HepG2 (cell line): Measurements from ENCODE around the gene KLKB1. TPM values are rescaled to one million over a fixed set of nuclear protein-coding genes. Genes with fewer than 3 reads are reported as not detected.

ENCODE experiments used
- ELF3 ChIP-seq: IDR thresholded peaks from 2 replicates; pipeline ENCODE4 v1.6.1; 2016; ENCODE audit warnings: missing genetic modification reagents, missing compliant biosample characterization
- ETV5 ChIP-seq: IDR thresholded peaks from 2 replicates; pipeline ENCODE4 v1.6.1; 2018; ENCODE audit warnings: missing biosample characterization, missing genetic modification reagents, inconsistent platforms, borderline replicate concordance
- MATR3 ChIP-seq: sonication (generic); formaldehyde crosslinking; IDR thresholded peaks from 2 replicates; pipeline ENCODE4 v1.4.0; 2020; ENCODE audit warnings: missing genetic modification reagents
- RFXAP ChIP-seq: sonication (generic); formaldehyde crosslinking; IDR thresholded peaks from 2 replicates; pipeline ENCODE4 v1.4.0; 2020; ENCODE audit warnings: missing genetic modification reagents, borderline replicate concordance
- XRCC5 ChIP-seq: fragments of 200-400 bp; formaldehyde crosslinking; optimal IDR thresholded peaks from 2 replicates; pipeline ENCODE3; 2017; ENCODE audit warnings: mild to moderate bottlenecking, low read length
- ZBTB1 ChIP-seq: sonication (generic); formaldehyde crosslinking; IDR thresholded peaks from 2 replicates; pipeline ENCODE4 v1.4.0; 2020; ENCODE audit warnings: missing genetic modification reagents, borderline replicate concordance
- polyA plus RNA-seq, 8 experiments: library from polyadenylated mRNA; depleted of rRNA in 3 of 8; stranded (reverse) in 7 of 8; unstranded in 1 of 8; fragments of >200 nt; fragmentation: Illumina TruSeq in 4 of 8; extraction: Trizol in 4 of 8; gene quantifications; 2 replicates each; pipeline versions ENCODE4 v1.2.1 to v1.2.3, GENCODE V29; 2011 to 2016; ENCODE audit warnings: low read depth in 4 of 8, missing spikeins in 1 of 8, mixed read lengths in 1 of 8; ENCODE audit not compliant: insufficient read depth in 1 of 8
- total RNA-seq, 5 experiments: library from RNA; depleted of rRNA; stranded (reverse); fragments of >200 nt; fragmentation: Illumina TruSeq; extraction: Trizol; gene quantifications; 2 replicates each; pipeline ENCODE4 v1.2.3, GENCODE V29; 2016; ENCODE audit warnings: low read depth in 1 of 5
- TF ChIP-seq, protein P1 (sequence below): sonication (generic); formaldehyde crosslinking; conservative IDR thresholded peaks from 2 replicates; pipeline ENCODE4 v1.4.0; 2020; ENCODE audit warnings: mild to moderate bottlenecking, missing genetic modification reagents, moderate library complexity
- TF ChIP-seq, protein P2 (sequence below): IDR thresholded peaks from 2 replicates; pipeline ENCODE4 v1.6.1; 2016; ENCODE audit warnings: control low read depth
- TF ChIP-seq, protein P3 (sequence below): sonication (generic); formaldehyde crosslinking; IDR thresholded peaks from 2 replicates; pipeline ENCODE4 v1.4.0; 2020; ENCODE audit warnings: low read depth, mild to moderate bottlenecking, missing genetic modification reagents
- TF ChIP-seq, protein P4 (sequence below): sonication (generic); formaldehyde crosslinking; IDR thresholded peaks from 2 replicates; pipeline ENCODE4 v1.4.0; 2020; ENCODE audit warnings: mild to moderate bottlenecking, low read depth, missing genetic modification reagents
- TF ChIP-seq, protein P5 (sequence below): sonication (generic); formaldehyde crosslinking; IDR thresholded peaks from 2 replicates; pipeline ENCODE4 v1.5.0; 2020; ENCODE audit warnings: mild to moderate bottlenecking, missing genetic modification reagents
- TF ChIP-seq, protein P6 (sequence below): sonication (generic); formaldehyde crosslinking; IDR thresholded peaks from 2 replicates; pipeline ENCODE4 v1.4.0; 2020; ENCODE audit warnings: missing genetic modification reagents

The KLKB1 gene
- total and polyA plus RNA-seq, 2 of the 13 experiments (the other 11 are each of a cell fraction or from before 2014, with no cell fraction given), result 0.26 to 0.49 TPM

DNA sequence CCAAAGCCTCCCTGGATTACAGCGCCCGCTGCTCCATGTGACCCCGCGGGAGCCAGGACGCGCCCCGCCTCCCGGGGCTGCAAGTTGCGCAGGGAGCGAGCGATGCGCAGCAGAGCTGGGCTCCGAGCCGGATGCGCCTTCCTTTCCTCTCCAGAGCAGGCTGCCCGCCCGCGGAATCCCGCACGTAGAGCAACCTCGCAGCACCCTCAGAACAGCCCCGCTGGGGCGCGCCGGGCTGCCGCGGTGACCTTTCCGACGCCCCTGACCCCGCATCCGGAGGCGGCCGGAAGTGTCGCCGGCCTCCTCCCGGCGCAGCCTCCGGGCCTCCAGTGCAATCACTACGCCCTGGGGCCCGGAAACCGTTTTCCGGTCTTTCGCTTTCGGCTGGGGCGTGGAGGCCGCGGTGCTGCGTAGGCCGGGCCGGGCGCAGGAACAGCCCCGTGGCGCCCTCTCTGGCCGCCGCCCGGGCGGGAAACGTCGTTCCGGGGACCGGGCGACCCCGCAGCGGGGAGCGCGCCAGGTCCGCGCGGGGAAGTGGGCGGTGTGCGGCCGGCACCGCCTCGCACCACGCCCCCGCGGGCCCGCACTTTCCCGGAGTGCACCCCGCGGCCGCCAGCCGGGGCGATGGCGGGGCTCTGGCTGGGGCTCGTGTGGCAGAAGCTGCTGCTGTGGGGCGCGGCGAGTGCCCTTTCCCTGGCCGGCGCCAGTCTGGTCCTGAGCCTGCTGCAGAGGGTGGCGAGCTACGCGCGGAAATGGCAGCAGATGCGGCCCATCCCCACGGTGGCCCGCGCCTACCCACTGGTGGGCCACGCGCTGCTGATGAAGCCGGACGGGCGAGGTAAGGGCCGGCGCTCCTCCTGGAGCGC is 35.9 kb upstream of the KLKB1 start, which contains the start of gene CYP4V2 (continued):
- TF ChIP-seq ZBTB1 (CRISPR knock-in tag) (no peak; the same call in 1 of the 2 replicates), RFXAP (CRISPR knock-in tag) (peak; percentile 73), ETV5 (CRISPR knock-in tag) (peak; percentile 99), ELF3 (CRISPR knock-in tag) (peak; percentile 59), XRCC5 (no peak), MATR3 (CRISPR knock-in tag) (no peak)
- TF ChIP-seq, protein P1, sequence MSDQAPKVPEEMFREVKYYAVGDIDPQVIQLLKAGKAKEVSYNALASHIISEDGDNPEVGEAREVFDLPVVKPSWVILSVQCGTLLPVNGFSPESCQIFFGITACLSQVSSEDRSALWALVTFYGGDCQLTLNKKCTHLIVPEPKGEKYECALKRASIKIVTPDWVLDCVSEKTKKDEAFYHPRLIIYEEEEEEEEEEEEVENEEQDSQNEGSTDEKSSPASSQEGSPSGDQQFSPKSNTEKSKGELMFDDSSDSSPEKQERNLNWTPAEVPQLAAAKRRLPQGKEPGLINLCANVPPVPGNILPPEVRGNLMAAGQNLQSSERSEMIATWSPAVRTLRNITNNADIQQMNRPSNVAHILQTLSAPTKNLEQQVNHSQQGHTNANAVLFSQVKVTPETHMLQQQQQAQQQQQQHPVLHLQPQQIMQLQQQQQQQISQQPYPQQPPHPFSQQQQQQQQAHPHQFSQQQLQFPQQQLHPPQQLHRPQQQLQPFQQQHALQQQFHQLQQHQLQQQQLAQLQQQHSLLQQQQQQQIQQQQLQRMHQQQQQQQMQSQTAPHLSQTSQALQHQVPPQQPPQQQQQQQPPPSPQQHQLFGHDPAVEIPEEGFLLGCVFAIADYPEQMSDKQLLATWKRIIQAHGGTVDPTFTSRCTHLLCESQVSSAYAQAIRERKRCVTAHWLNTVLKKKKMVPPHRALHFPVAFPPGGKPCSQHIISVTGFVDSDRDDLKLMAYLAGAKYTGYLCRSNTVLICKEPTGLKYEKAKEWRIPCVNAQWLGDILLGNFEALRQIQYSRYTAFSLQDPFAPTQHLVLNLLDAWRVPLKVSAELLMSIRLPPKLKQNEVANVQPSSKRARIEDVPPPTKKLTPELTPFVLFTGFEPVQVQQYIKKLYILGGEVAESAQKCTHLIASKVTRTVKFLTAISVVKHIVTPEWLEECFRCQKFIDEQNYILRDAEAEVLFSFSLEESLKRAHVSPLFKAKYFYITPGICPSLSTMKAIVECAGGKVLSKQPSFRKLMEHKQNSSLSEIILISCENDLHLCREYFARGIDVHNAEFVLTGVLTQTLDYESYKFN, result no peak
- TF ChIP-seq, protein P2, sequence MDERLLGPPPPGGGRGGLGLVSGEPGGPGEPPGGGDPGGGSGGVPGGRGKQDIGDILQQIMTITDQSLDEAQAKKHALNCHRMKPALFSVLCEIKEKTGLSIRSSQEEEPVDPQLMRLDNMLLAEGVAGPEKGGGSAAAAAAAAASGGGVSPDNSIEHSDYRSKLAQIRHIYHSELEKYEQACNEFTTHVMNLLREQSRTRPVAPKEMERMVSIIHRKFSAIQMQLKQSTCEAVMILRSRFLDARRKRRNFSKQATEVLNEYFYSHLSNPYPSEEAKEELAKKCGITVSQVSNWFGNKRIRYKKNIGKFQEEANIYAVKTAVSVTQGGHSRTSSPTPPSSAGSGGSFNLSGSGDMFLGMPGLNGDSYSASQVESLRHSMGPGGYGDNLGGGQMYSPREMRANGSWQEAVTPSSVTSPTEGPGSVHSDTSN (CRISPR knock-in tag), result no peak
- TF ChIP-seq, protein P3, sequence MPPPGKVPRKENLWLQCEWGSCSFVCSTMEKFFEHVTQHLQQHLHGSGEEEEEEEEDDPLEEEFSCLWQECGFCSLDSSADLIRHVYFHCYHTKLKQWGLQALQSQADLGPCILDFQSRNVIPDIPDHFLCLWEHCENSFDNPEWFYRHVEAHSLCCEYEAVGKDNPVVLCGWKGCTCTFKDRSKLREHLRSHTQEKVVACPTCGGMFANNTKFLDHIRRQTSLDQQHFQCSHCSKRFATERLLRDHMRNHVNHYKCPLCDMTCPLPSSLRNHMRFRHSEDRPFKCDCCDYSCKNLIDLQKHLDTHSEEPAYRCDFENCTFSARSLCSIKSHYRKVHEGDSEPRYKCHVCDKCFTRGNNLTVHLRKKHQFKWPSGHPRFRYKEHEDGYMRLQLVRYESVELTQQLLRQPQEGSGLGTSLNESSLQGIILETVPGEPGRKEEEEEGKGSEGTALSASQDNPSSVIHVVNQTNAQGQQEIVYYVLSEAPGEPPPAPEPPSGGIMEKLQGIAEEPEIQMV (CRISPR knock-in tag), result no peak
- TF ChIP-seq, protein P4, sequence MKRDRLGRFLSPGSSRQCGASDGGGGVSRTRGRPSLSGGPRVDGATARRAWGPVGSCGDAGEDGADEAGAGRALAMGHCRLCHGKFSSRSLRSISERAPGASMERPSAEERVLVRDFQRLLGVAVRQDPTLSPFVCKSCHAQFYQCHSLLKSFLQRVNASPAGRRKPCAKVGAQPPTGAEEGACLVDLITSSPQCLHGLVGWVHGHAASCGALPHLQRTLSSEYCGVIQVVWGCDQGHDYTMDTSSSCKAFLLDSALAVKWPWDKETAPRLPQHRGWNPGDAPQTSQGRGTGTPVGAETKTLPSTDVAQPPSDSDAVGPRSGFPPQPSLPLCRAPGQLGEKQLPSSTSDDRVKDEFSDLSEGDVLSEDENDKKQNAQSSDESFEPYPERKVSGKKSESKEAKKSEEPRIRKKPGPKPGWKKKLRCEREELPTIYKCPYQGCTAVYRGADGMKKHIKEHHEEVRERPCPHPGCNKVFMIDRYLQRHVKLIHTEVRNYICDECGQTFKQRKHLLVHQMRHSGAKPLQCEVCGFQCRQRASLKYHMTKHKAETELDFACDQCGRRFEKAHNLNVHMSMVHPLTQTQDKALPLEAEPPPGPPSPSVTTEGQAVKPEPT, result peak; percentile 35; the same call in 1 of the 2 replicates
- TF ChIP-seq, protein P5, sequence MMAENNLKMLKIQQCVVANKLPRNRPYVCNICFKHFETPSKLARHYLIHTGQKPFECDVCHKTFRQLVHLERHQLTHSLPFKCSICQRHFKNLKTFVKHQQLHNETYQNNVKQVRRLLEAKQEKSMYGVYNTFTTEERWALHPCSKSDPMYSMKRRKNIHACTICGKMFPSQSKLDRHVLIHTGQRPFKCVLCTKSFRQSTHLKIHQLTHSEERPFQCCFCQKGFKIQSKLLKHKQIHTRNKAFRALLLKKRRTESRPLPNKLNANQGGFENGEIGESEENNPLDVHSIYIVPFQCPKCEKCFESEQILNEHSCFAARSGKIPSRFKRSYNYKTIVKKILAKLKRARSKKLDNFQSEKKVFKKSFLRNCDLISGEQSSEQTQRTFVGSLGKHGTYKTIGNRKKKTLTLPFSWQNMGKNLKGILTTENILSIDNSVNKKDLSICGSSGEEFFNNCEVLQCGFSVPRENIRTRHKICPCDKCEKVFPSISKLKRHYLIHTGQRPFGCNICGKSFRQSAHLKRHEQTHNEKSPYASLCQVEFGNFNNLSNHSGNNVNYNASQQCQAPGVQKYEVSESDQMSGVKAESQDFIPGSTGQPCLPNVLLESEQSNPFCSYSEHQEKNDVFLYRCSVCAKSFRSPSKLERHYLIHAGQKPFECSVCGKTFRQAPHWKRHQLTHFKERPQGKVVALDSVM, result peak; percentile 100
- TF ChIP-seq, protein P6, sequence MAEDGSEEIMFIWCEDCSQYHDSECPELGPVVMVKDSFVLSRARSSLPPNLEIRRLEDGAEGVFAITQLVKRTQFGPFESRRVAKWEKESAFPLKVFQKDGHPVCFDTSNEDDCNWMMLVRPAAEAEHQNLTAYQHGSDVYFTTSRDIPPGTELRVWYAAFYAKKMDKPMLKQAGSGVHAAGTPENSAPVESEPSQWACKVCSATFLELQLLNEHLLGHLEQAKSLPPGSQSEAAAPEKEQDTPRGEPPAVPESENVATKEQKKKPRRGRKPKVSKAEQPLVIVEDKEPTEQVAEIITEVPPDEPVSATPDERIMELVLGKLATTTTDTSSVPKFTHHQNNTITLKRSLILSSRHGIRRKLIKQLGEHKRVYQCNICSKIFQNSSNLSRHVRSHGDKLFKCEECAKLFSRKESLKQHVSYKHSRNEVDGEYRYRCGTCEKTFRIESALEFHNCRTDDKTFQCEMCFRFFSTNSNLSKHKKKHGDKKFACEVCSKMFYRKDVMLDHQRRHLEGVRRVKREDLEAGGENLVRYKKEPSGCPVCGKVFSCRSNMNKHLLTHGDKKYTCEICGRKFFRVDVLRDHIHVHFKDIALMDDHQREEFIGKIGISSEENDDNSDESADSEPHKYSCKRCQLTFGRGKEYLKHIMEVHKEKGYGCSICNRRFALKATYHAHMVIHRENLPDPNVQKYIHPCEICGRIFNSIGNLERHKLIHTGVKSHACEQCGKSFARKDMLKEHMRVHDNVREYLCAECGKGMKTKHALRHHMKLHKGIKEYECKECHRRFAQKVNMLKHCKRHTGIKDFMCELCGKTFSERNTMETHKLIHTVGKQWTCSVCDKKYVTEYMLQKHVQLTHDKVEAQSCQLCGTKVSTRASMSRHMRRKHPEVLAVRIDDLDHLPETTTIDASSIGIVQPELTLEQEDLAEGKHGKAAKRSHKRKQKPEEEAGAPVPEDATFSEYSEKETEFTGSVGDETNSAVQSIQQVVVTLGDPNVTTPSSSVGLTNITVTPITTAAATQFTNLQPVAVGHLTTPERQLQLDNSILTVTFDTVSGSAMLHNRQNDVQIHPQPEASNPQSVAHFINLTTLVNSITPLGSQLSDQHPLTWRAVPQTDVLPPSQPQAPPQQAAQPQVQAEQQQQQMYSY (CRISPR knock-in tag), result peak; percentile 71
